GM18858 (cell line): Measurements from ENCODE around the gene PSPH.
"Not testable (repeated sequence)": the region's sequence is repeated elsewhere in the genome, so short reads cannot be mapped to it uniquely, and the experiment has no call there.

Source experiments
- ATAC-seq: cut with Tn5 transposase; IDR thresholded peaks from one replicate; pipeline ENCODE4 v1.9.1; 2021; ENCODE audit not compliant: unreplicated experiment

PSPH gene

DNA sequence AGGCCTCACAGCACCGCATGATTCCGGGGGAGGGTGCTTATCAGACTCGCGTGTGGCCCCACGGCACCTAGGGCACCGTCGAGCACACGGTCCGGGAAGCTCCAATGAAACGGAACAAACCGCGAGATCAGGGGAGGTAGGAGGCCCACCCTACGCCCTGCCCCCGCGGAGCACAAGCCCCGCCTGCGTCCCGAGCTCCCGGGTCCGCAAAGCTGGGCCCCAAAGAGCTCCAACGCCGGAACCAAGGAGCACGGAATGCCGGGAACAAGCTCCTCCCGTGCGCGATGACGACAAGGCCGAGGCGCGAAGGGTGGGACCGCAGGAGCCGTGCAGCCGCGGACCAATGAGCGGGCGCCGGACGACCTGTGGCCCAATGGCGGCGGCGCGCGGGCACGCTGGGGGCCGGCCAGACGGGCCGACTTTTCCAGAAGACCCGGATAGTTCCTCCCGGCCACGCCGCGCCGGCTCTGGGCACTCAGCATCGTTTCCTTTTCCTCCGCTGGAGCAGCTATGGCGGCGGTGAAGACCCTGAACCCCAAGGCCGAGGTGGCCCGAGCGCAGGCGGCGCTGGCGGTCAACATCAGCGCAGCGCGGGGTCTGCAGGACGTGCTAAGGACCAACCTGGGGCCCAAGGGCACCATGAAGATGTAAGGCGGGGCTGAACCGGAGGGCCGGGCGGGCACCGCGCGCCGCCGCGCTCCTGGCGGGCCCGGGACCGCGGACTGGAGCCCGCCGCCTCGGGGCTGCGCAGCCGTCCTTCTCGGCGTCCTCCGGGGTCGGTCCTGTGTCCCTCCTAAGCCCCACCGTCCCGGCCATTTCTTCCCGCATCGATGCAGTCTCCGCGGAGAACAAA lies at the start of gene PSPH, which contains the start of gene CCT6A:
TSS of gene PSPH (minus strand) at position 106 of the 853 bp plus-strand sequence. CDS start 30,232 bp downstream, outside the sequence.
TSS of gene CCT6A (plus strand) at position 427 of the 853 bp plus-strand sequence. CDS start at position 511, 84 bp downstream.
- ATAC-seq, result peak; percentile 87

DNA sequence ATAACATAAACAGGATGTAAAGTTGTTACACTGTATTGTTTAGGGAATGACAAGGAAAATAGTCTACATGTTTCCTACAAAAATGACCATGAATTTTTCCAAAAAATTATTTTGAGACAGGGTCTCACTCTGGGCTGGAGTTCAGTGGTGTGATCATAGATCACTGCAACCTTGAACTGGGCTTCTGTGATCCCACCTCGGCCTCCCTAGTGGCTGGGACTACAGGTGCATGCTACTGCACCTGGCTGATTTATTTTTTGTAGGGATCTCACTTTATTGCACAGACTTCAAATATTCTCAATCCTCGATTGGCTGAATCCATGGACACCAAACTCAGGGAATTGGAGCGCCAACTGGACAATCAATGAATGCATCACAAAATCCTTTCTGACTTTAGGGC lies 48.4 kb upstream of the PSPH start:
- ATAC-seq, result no peak

- ATAC-seq, result not testable (repeated sequence)
Observed at GRCh38 chr7:56098187-56099008, 47.2 kb upstream of the PSPH start.

- no peak for ATAC-seq
Observed at GRCh38 chr7:56097700-56098099, 46.5 kb upstream of the PSPH start.

DNA sequence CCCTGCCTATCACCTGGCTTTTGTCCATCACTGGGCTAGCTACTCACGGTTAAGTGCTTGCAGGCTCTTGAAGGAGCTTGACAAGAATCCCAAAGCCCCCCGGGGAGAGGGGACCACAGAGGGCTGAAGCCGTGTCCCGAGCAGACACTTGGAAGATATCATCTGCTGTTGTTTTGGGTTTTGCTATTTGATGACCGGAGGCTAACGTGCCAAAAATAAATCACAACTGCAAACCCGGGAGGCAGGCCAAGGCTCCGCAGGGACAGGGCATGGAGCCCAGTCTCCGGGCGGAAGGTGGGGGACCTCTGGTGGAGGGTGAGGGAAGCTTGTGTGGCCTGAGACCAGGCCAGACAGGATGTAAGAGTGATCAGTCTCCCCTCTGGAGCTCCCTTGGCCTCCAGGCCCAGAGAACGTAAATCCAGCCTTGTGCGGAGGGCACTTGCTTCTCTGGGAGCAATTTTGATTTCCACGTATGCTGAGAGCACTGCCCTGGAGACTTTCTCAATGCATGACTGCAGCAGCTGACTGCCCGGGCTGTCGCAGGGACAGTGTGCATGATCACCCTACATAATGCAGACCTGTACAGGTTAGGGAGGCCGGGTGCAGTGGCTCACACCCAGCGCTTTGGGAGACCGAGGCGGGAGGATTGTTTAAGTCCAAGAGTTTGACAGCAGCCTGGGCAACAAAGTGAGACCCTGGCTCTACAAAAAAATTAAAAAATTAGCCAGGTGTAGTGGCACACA lies 41.7 kb upstream of the PSPH start, which contains the start of gene PHKG1:
TSS of gene PHKG1 (minus strand) at position 164 of the 743 bp plus-strand sequence. CDS start 4,011 bp downstream, outside the sequence.
- ATAC-seq, result no peak

DNA sequence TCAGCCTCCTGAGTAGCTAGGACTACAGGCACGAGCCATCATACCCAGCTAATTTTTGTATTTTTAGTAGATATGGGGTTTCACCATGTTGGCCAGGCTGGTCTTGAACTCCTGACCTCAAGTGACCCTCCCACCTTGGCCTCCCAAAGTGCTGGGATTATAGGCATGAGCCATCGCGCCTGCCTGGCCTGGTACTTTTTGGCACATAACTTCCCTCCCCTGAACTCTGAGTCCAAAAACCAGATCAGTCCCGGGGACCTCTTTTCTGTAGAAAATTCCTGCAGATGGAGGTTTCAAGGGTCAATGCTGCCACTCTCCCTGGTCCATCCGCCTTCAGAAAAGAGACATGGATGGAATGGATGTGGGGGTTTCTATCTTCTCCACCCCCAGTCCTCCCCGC lies 41.1 kb upstream of the PSPH start:
- ATAC-seq, result not testable (repeated sequence)

GRCh38 chr7:56091591-56091990 lies 40.3 kb upstream of the PSPH start:
- ATAC-seq, result no peak

GRCh38 chr7:56087445-56087844 lies 36.2 kb upstream of the PSPH start:
- ATAC-seq, result no peak

GRCh38 chr7:56086761-56087160 lies 35.5 kb upstream of the PSPH start:
- no peak for ATAC-seq

- ATAC-seq, result no peak
Observed at GRCh38 chr7:56083150-56083785, 32.0 kb upstream of the PSPH start.

GRCh38 chr7:56081626-56082340 lies 30.5 kb upstream of the PSPH start:
- ATAC-seq, result no peak

GRCh38 chr7:56080726-56081435 lies 29.6 kb upstream of the PSPH start:
- ATAC-seq, result not testable (repeated sequence)

DNA sequence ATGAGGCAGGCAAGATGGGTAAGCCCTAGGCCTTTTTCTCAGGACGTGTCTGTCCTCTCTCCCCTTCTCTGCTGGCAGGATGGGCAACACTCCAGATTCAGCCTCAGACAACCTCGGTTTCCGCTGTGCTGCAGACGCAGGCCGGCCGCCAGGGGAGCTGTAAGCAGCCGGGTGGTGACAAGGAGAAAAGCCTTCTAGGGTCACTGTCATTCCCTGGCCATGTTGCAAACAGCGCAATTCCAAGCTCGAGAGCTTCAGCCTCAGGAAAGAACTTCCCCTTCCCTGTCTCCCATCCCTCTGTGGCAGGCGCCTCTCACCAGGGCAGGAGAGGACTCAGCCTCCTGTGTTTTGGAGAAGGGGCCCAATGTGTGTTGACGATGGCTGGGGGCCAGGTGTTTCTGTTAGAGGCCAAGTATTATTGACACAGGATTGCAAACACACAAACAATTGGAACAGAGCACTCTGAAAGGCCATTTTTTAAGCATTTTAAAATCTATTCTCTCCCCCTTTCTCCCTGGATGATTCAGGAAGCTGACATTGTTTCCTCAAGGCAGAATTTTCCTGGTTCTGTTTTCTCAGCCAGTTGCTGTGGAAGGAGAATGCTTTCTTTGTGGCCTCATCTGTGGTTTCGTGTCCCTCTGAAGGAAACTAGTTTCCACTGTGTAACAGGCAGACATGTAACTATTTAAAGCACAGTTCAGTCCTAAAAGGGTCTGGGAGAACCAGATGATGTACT lies 28.4 kb upstream of the PSPH start:
- no peak for ATAC-seq

GRCh38 chr7:56078196-56078595 lies 27.0 kb upstream of the PSPH start:
- ATAC-seq, result no peak

- ATAC-seq, result no peak
Observed at GRCh38 chr7:56077681-56078080, 26.4 kb upstream of the PSPH start.

DNA sequence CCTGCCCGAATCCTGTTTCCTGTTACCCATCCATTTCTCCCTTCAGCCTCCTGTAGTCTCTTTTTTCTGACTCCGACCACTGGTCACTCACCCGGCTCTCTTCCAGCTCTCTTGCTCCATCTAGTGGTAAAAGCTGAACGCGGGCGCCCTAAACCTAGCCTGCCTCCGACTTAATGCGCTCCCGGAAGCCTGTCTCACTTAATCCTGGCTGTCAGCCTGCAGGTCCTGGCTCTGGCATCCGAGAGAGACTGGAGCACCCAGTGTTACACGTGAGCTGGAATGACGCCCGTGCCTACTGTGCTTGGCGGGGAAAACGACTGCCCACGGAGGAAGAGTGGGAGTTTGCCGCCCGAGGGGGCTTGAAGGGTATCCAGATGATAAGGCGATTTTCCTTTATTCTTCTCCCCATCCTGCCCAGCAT lies 23.1 kb upstream of the PSPH start:
- ATAC-seq, result peak; percentile 89

DNA sequence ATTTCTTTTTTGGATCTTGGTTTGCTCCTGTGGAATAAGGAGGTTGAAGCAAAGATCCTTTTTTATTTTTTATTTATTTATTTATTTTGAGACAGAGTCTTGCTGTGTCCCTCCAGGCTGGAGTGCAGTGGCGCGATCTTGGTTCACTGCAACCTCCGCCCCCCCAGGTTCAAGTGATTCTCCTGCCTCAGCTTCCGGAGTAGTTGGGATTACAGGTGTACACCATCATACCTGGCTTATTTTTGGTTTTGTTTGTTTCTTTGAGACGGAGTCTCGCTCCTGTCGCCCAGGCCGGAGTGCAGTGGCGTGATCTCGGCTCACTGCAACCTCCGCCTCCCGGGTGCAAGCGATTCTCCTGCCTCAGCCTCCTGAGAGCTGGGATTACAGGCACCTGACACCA lies 15.1 kb upstream of the PSPH start:
- not testable (repeated sequence) for ATAC-seq

DNA sequence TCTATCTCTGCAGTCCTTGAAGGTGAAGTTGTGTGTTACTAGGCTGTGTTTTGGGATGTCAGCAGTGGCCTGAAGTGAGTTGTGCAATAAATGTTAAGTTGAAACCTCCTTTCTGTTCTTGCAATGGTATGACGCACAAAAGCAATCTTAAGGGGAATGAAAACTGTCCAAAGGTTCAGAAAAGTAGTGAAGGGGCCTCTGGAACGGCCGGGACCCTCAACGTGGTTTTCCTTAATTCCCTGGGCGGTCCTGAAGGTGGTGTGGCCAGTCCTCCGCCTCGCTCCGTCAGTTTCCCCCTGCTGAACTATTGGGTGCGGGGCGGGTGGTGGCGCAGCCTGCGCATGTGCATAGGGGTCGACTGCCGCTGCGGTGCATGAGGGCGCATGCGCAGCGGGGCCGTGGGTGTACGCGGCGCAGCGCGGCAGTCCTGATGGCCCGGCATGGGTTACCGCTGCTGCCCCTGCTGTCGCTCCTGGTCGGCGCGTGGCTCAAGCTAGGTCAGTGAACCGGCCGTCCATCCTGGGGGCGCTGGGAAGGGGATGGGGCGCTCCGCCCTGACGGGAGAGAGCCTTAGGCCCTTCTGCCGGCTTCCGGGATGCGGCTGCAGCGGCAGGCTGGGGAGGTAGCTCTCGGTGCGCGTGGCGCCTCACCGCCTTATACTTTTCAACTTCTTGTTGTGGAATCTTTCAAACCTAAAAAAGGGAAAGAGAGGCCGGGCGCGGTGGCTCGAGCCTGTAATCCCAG lies 12.8 kb upstream of the PSPH start, which contains the start of gene SUMF2:
TSS of gene SUMF2 (plus strand) at position 405 of the 744 bp plus-strand sequence. CDS start at position 431, 26 bp downstream.
- peak; percentile 74 for ATAC-seq
